ENCODE measurements around the gene NEK10. TPM values are rescaled to one million over a fixed set of nuclear protein-coding genes. Genes with fewer than 3 reads are reported as not detected.

NEK10 gene
- total and polyA plus RNA-seq, 9 of the 15 experiments (the other 6 are each of a cell fraction or from before 2014, with no cell fraction given): 0.07 TPM; not detected in 8

GRCh38 chr3:27216295-27216855, 152.8 kb downstream of the NEK10 start:
- H3K27me3 ChIP-seq (ENCODE audit: control insufficient read depth in 2 of 2, insufficient read depth in 2 of 2, low read length in 2 of 2): no peaks in the 10 kb centered on the region
- CTCF ChIA-PET (ENCODE audit: low intra/inter-chr PET ratio): no interaction called here
- FAIRE-seq (no peak), DNase-seq (ENCODE audit: extremely low read depth in 1 of 4, low spot score in 3 of 4) (no peak), ATAC-seq (no peak)
- no peak overlapping the region for H3K9ac ChIP-seq (ENCODE audit: insufficient read depth in 1 of 2, low read depth in 2 of 2, low read length in 2 of 2)
- in situ Hi-C loops (cut with MboI) (no loop called here), intact Hi-C loops (cut with micrococcal nuclease) (no loop called here)
- H3K4me1 ChIP-seq (replicated peaks in 1 of 2; ENCODE audit: control insufficient read depth in 2 of 2, insufficient read depth in 2 of 2, low read length in 2 of 2): no peaks in the 10 kb centered on the region
- POLR2A ChIA-PET: no interaction called here
- H3K79me2 ChIP-seq (ENCODE audit: control insufficient read depth, insufficient read depth, low read length): no peaks in the 10 kb centered on the region
- no peaks in the 10 kb centered on the region for H3K36me3 ChIP-seq (ENCODE audit: control insufficient read depth, insufficient read depth, low read length)
- H4K20me1 ChIP-seq (replicated peaks; ENCODE audit: control insufficient read depth, insufficient read depth, low read length): no peaks in the 10 kb centered on the region
- H3K27ac ChIP-seq (ENCODE audit: extremely low read depth, low read depth, low read length): no peak overlapping the region
- no TSS peak for BruUV-seq (replicated peaks)
- no peak overlapping the region for H3K4me3 ChIP-seq
- no peak overlapping the region for H3K4me2 ChIP-seq (ENCODE audit: insufficient read depth, low read length)
- TF ChIP-seq CREM (IDR thresholded peaks at IDR 0.05; ENCODE audit: low read depth): no peak
- TF ChIP-seq PTBP1 (IDR thresholded peaks at IDR 0.05; ENCODE audit: low read depth, low read length): no peak
- no peak for TF ChIP-seq RCOR1 (IDR thresholded peaks at IDR 0.05; ENCODE audit: borderline replicate concordance in 1 of 2, low read depth in 2 of 2, low read length in 2 of 2)
- no peak for TF ChIP-seq ZNF655 (CRISPR knock-in tag; IDR thresholded peaks at IDR 0.05)
- TF ChIP-seq PATZ1 (CRISPR knock-in tag; IDR thresholded peaks at IDR 0.05; ENCODE audit: borderline replicate concordance): no peak
- TF ChIP-seq GABPB1 (CRISPR knock-in tag; IDR thresholded peaks at IDR 0.05): no peak
- no peak for TF ChIP-seq ZNF77 (CRISPR knock-in tag; IDR thresholded peaks at IDR 0.05)
- no peak for TF ChIP-seq L3MBTL2 (IDR thresholded peaks at IDR 0.05)
- no peak for TF ChIP-seq ZNF507 (tag; conservative IDR thresholded peaks at IDR 0.05)
- TF ChIP-seq RREB1 (CRISPR knock-in tag; IDR thresholded peaks at IDR 0.05): no peak
- no peak for TF ChIP-seq HCFC1 (IDR thresholded peaks at IDR 0.05; ENCODE audit: low read depth, low read length)
- no peak overlapping the region for H2AFZ ChIP-seq (ENCODE audit: low read depth, low read length)
- no peaks in the 10 kb centered on the region for H3K9me1 ChIP-seq (ENCODE audit: control insufficient read depth, insufficient read depth, low read length)
- H3K9me3 ChIP-seq (replicated peaks; ENCODE audit: control insufficient read depth, insufficient read depth, low read depth, low read length): no peaks in the 10 kb centered on the region
- 0% methylated on average over 2 of the region's 2 CpGs for WGBS (ENCODE audit: insufficient coverage, low coverage, missing lambda C conversion rate)
